PFSK-1 (cell line): ENCODE data around the gene IARS1.

Source experiments
- FOXP2 ChIP-seq: optimal IDR thresholded peaks from 2 replicates; pipeline ENCODE3; 2011; ENCODE audit warnings: borderline replicate concordance, control low read depth, inconsistent platforms; ENCODE audit not compliant: insufficient read depth; ENCODE audit errors: extremely low read length, extremely low read depth
- POLR2AphosphoS5 ChIP-seq: IDR thresholded peaks from 2 replicates; pipeline ENCODE4 v1.6.1; 2012; ENCODE audit warnings: low read depth, mild to moderate bottlenecking, control low read depth, low read length, moderate library complexity
- REST ChIP-seq, 2 experiments: IDR thresholded peaks; 2 replicates each; pipeline versions ENCODE4 v1.6.1 to v1.8.0; 2011 to 2012; ENCODE audit warnings: low read depth in 2 of 2, low read length in 2 of 2, control low read depth in 1 of 2, inconsistent platforms in 1 of 2, mild to moderate bottlenecking in 1 of 2, moderate library complexity in 1 of 2; ENCODE audit not compliant: insufficient read depth in 1 of 2
- SIN3A ChIP-seq: IDR thresholded peaks from 2 replicates; pipeline ENCODE4 v1.6.1; 2012; ENCODE audit warnings: mild to moderate bottlenecking, low read length, moderate library complexity, borderline replicate concordance; ENCODE audit not compliant: insufficient read depth
- TAF1 ChIP-seq: IDR thresholded peaks from 2 replicates; pipeline ENCODE4 v1.6.1; 2012; ENCODE audit warnings: low read length, control low read depth, borderline replicate concordance; ENCODE audit not compliant: insufficient read depth

Gene IARS1

GRCh38 chr9:92291577-92291976 is 1.9 kb downstream of the IARS1 start:
- TF ChIP-seq SIN3A (no peak), POLR2AphosphoS5 (no peak), REST (IDR thresholded peaks at IDR 0.05; ENCODE audit: insufficient read depth in 1 of 2, low read depth in 2 of 2, low read length in 2 of 2) (no peak), FOXP2 (no peak), TAF1 (no peak)

GRCh38 chr9:92290785-92291429 is 2.6 kb downstream of the IARS1 start:
- TF ChIP-seq SIN3A (no peak), TAF1 (no peak), POLR2AphosphoS5 (no peak), FOXP2 (no peak), REST (IDR thresholded peaks at IDR 0.05; ENCODE audit: insufficient read depth in 1 of 2, low read depth in 2 of 2, low read length in 2 of 2) (no peak)

GRCh38 chr9:92289708-92290390 is 3.6 kb downstream of the IARS1 start:
- TF ChIP-seq REST (IDR thresholded peaks at IDR 0.05; ENCODE audit: insufficient read depth in 1 of 2, low read depth in 2 of 2, low read length in 2 of 2) (no peak), FOXP2 (no peak), POLR2AphosphoS5 (no peak), SIN3A (no peak), TAF1 (no peak)

- TF ChIP-seq FOXP2 (no peak), POLR2AphosphoS5 (no peak), REST (IDR thresholded peaks at IDR 0.05; ENCODE audit: insufficient read depth in 1 of 2, low read depth in 2 of 2, low read length in 2 of 2) (no peak), SIN3A (no peak), TAF1 (no peak)
Measured at GRCh38 chr9:92279302-92279701, 14.2 kb downstream of the IARS1 start.

- TF ChIP-seq FOXP2 (no peak), POLR2AphosphoS5 (no peak), TAF1 (no peak), REST (IDR thresholded peaks at IDR 0.05; ENCODE audit: insufficient read depth in 1 of 2, low read depth in 2 of 2, low read length in 2 of 2) (no peak), SIN3A (no peak)
Measured at GRCh38 chr9:92278110-92278509, 15.4 kb downstream of the IARS1 start.
